SK-N-MC (cell line): ENCODE results near the gene PREX1.

Experiments
- EZH2 ChIP-seq: fragments of 200-600 bp; sonication (generic); IDR thresholded peaks from one replicate; pipeline ENCODE4 v1.6.1; 2017; ENCODE audit warnings: antibody characterized with exemption
- POLR2AphosphoS5 ChIP-seq: IDR thresholded peaks from 2 replicates; pipeline ENCODE4 v1.6.1; 2012; ENCODE audit warnings: mild to moderate bottlenecking, low read depth, low read length, borderline replicate concordance

- no peak for TF ChIP-seq EZH2
- no peak for TF ChIP-seq POLR2AphosphoS5
These were observed 209.7 kb downstream of the PREX1 start for GRCh38 chr20:48618052-48618451.
